Measurements from ENCODE around the gene MS4A15.

DNA sequence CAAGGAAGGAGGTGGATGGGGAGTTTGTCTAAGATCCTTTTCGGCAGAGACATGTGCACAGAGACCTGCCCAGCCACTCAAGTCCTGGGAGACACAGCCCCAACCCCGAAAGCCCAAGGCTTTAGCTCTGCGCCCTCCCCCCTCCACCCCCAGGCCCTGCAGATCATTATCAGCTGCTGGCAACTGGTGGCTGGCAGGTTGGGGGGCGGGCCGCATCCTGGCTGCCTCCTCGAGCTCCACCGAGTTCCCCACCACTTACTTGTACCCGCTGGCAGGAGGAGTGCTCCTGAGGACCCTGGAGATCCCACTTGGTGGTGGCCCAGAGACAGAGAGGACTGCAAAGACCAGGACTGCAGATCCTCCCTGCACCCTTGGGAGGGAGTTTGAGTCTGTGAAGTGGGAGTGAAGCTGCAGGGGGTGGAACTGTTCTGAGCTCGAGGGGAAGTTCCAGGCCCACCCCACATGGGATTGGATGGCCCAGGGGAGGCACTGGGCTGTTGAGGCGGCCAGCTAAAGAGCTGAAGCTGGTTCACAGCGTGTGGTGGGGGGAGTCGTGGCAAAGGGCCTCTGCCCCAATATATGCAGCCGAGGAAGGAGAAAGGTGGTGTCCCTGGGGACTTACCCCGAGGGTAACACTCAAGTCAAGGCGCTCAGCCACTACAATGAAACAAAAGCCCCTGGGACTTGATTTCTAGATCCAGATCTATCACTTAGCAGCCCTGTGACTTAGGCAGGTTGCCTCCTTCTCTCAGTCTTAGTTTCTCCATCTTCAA, 65.3 kb downstream of the MS4A15 start:
- TF ChIP-seq CTCF (IDR thresholded peaks at IDR 0.05) (no peak), POLR2A (IDR thresholded peaks at IDR 0.05) (no peak), EP300 (IDR thresholded peaks at IDR 0.05) (no peak)

All from sigmoid colon (tissue), 4 donors.